Prostate gland (tissue), 2 donors: ENCODE results near the gene PPM1L.

Experiments
- POLR2A ChIP-seq: fragments of 450-650 bp; IDR thresholded peaks from one replicate; pipeline ENCODE4 v1.6.1; 2016; ENCODE audit warnings: antibody characterized with exemption, mild to moderate bottlenecking
- TF ChIP-seq, protein P1 (sequence below), 4 experiments: fragments of 200-600 bp in 2 of 4; fragments of 450-650 bp in 2 of 4; sonication (generic) in 2 of 4; IDR thresholded peaks; 1 replicate in 3 of 4; 2 replicates in 1 of 4; pipeline ENCODE4 v1.5.1; 2016 to 2019; ENCODE audit warnings: antibody characterized with exemption in 4 of 4, mild to moderate bottlenecking in 2 of 4, moderate library complexity in 2 of 4

GRCh38 chr3:160820430-160820829 is 64.4 kb downstream of the PPM1L start:
- TF ChIP-seq, protein P1, sequence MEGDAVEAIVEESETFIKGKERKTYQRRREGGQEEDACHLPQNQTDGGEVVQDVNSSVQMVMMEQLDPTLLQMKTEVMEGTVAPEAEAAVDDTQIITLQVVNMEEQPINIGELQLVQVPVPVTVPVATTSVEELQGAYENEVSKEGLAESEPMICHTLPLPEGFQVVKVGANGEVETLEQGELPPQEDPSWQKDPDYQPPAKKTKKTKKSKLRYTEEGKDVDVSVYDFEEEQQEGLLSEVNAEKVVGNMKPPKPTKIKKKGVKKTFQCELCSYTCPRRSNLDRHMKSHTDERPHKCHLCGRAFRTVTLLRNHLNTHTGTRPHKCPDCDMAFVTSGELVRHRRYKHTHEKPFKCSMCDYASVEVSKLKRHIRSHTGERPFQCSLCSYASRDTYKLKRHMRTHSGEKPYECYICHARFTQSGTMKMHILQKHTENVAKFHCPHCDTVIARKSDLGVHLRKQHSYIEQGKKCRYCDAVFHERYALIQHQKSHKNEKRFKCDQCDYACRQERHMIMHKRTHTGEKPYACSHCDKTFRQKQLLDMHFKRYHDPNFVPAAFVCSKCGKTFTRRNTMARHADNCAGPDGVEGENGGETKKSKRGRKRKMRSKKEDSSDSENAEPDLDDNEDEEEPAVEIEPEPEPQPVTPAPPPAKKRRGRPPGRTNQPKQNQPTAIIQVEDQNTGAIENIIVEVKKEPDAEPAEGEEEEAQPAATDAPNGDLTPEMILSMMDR (IDR thresholded peaks at IDR 0.05), result no peak
- TF ChIP-seq POLR2A, result no peak
